HG02678 (cell line): ENCODE measurements around the gene RPL11.
"Not testable (repeated sequence)": the region's sequence is repeated elsewhere in the genome, so short reads cannot be mapped to it uniquely, and the experiment has no call there.

Source experiments
- ATAC-seq: cut with Tn5 transposase; IDR thresholded peaks from one replicate; pipeline ENCODE4 v1.9.1; 2021; ENCODE audit warnings: mild to moderate bottlenecking, moderate library complexity; ENCODE audit not compliant: unreplicated experiment

RPL11 gene

DNA sequence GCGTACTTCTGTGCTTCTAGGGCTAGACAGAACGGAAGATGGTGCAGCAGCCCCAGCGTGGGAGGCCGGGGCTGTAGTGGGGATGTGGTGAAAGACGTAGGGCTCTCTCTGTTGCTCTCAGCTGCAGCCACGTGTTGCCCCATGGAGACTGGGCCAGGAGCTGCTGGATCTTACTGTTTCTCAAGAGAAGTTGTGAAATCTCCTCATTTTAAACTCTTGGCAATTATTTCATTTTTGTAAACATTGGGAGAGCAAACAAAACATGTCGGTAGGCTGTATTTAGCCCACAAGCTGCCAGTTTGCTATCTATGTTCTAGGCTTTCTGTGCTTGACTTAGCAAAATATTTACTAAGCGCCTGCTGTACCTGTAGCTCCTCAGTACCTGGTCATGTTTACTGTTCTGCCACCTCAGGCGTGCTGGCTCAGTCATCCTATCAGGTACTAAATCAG is 35.8 kb downstream of the RPL11 start:
- no peak for ATAC-seq

DNA sequence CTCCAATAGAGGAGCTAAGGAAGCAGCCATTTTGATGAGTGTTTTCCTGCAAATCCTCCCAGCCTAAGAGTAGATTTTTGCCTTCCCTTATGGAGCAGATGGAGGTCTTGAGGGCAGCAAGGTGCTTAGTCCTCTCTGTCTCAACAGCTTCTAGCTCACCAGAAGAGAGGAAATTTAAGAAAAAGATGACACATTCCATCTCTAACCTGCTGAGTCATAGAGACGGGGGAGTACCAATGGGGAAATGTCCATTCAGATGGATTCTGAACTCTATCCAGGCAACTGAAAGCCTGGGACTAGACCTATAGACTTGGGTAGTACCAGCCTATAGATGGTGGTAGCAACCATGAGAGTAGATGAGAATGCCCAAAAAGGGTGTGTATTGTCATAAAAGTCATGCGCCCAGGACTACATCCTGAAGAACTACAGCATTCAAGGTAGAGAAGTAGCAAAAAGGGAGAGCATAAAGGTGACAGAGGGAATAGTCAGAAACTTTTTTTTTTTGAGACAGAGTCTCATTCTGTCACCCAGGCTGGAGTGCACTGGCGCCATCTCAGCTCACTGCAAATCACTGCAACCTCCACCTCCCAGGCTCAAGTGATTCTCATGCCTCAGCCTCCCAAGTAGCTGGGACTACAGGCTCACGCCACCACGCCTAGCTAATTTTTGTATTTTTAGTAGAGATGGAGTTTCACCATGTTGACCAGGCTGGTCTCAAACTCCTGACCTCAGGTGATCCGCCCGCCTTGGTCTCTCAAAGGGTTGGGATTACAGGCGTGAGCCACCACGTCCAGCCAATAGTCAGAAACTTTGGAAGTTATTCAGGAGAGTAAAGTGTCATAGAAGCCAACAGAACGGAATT is 41.0 kb downstream of the RPL11 start:
- no peak for ATAC-seq

DNA sequence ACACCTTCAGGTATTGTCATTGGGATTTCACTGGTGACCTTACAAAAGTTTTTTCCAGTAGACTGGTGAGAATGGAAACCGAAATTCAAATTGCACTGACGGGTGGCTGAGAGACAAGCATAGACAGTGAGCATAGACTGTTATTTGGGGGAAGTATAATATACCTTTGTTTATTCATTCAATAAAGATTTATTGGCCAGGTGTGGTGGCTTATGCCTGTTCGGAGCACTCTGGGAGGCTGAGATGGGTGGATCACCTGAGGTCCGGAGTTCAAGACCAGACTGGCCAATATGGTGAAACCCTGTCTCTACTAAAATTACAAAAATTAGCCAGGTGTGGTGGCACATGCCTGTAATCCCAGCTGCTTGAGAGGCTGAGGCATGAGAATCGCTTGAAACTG is 41.7 kb downstream of the RPL11 start:
- ATAC-seq: not testable (repeated sequence)

DNA sequence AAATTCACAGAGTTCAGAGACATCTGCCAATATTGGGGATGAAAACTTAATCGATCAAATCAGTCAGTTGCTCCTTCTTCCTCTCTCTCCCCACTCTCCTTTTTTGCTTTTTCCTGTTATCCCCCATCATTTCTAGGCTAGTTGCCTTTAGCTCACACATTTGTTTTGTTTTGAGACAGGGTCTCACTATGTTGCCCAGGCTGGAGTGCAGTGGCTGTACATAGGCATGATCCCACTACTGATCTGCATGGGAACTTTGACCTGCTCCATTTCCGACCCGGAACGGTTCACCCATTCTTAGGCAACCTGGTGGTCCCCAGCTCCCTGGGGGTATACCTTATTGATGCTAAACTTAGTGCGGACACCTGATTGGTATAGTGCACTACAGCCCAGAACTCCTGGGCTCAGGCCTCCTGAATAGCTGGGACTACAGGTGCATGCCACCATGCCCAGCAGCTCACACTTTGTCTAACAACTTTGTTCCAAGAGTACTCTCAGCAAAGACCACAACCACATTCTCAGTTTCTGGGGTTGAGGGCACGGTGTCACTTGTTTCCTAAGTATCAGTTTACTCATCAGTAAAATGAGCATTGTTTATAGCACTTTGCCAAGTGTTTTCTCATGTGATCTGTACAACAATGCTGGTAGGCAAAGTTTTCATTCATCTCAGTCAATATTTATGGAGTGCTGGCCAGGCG is 45.0 kb downstream of the RPL11 start:
- no peak for ATAC-seq

DNA sequence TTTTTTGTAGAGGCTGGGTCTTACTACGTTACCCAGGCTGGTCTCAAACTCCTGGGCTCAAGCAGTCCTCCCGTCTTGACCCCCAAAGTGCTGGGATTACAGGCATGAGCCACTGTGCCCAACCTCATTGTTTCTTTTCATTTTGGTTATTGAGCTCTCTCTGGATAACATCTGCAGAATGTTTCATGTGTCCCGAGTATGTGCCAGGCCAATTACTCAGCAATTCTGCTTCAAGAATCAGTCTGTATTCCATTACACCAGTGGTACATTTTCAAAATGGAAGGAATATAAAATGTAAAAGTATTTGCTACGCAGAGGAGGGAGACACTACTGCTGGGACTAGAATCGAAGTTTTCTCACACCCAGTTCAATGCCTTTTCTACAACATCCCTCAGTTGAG is 50.0 kb downstream of the RPL11 start:
- no peak for ATAC-seq

DNA sequence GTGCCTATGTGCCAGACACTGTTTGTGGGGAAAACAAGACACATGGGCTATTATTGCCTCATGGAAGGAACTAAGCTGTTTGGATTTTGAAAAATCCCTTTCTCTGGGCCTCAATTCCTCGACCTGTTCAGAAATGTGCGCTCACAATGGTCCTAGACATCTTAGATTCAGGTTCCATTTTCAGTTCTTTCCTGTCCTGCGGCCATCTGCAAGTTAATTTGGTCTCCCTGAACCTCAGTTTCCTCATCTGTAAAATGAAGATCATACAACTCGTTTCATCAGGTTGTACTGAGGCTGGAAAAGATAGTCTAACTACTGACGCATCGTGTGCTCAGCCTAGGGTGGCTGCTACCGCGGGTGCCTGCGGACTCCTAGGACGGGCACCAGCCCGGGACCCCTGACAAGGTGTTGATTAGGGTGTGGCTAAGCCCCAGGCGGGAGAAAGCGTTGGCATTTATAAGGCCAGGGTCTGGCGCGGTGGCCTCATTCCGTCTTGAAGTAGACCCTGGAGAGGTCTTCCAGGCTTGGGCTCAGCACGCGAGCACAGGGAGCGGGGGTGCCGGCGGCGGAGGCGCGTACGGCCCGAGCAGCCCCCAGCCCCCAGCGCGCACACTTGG is 51.2 kb downstream of the RPL11 start:
- no peak for ATAC-seq

DNA sequence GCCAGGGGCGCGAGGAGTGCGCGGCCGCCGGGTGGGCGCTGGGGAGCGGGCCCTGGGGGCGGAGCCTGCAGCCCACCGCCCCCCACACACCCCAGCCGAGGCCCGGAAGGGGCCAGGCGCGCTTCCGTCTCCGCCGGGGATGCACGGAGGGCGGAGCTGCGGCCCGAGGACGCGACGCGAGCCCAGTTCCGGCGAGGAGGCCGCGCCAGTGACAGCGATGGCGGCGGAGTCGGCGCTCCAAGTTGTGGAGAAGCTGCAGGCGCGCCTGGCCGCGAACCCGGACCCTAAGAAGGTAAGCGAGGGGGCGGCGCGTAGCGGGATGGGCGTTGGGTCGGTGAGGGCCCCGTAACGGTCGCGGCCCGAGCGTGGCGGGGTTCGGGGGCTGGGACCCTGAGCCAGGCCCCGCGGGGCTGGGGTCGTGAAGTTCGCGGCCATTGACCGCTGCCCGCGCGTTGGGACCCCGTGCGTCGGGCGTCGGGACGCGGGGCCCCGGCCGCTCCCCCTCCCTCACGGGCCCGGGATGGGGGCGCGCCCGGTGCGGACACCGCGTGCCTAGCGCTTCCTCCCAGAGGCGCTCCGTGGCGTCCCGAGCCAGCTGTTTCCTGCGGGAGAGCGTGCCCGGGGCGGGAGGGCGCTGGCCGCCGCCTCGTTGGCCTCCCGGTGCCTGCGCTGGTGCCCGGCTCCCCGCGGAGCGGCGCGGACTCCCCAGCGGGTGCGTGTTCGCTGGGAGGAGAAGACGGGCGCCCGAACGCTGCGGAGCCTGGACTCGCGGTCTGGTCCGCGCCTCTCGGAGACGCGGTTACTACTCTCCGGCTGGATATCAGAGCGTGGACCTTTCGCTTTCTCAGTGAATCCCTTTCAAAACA is 51.9 kb downstream of the RPL11 start, which contains the start of gene ELOA:
ELOA (plus strand) TSS at position 185 of the 866 bp plus-strand sequence; CDS start at position 218, 33 bp downstream.
- ATAC-seq: peak; percentile 77

DNA sequence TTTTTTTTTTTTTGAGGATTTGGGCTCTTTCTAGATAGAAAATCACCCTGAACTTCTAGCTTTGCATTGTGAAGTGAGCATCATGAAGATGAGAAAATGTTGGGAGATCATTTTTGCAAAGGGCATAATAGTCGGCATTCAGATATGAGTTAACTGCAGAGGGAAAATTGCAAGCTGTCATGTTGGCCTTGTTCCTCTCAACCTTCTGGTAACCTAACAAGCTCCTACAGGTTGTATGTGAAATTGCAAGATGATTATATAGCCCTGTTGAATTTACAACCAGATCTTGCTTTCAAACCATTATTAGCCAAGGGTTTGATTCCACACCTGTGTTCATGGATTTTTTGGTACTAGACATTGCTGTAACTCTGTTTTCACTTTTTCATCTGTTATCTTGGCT is 53.9 kb downstream of the RPL11 start:
- no peak for ATAC-seq
